ENCODE data around the gene FBXL19. TPM values are rescaled to one million over a fixed set of nuclear protein-coding genes. Genes with fewer than 3 reads are reported as not detected.
A peak's percentile ranks its signal among the peaks of the same experiment; 100 is the strongest.

The FBXL19 gene
- total RNA-seq, 1 donor from 2014 or later, result 21.4 TPM

DNA sequence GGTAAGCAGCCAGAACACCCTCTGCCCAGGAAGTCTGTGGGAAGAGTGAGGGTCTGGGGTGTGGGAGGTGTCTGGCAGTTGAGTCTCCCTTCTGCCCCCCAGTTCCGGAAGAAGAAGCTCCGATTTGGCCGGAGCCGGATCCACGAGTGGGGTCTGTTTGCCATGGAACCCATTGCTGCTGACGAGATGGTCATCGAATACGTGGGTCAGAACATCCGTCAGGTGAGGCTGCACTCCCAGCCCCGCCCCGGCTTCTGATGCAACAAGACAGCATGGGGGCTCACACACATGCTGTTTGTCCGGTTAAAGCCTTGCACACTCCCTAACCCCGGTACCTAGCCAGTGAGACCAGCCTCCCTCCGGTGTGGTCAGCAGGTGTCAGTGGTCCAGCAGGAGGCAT, 57.6 kb downstream of the FBXL19 start:
- Histone ChIP-seq H3K27me3 (no peaks in the 10 kb centered on the region), H3K9me3 (no peaks in the 10 kb centered on the region), H3K4me1 (peaks cover 10% of the 10 kb centered on the region), H3K4me3 (no peak overlapping the region), H3K27ac (no peak overlapping the region), H3K36me3 (peaks cover 0 to 60% of the 10 kb centered on the region in 2 donors)
- intact Hi-C loops (cut with DNase I), result loop anchor here (5.0 to 10.0 kb wide), 2 partner anchors 94 to 886 kb away; partner anchors contain the start of genes ZNF646 and ZNF668
- no peak for DNase-seq (ENCODE audit: extremely low spot score in 2 of 2)
- TF ChIP-seq POLR2AphosphoS5 (IDR thresholded peaks at IDR 0.05; ENCODE audit: insufficient read depth in 1 of 2, low read depth in 1 of 2) (no peak), POLR2A (IDR thresholded peaks at IDR 0.05) (no peak)
- TF ChIP-seq, protein P1, sequence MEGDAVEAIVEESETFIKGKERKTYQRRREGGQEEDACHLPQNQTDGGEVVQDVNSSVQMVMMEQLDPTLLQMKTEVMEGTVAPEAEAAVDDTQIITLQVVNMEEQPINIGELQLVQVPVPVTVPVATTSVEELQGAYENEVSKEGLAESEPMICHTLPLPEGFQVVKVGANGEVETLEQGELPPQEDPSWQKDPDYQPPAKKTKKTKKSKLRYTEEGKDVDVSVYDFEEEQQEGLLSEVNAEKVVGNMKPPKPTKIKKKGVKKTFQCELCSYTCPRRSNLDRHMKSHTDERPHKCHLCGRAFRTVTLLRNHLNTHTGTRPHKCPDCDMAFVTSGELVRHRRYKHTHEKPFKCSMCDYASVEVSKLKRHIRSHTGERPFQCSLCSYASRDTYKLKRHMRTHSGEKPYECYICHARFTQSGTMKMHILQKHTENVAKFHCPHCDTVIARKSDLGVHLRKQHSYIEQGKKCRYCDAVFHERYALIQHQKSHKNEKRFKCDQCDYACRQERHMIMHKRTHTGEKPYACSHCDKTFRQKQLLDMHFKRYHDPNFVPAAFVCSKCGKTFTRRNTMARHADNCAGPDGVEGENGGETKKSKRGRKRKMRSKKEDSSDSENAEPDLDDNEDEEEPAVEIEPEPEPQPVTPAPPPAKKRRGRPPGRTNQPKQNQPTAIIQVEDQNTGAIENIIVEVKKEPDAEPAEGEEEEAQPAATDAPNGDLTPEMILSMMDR (IDR thresholded peaks at IDR 0.05), result no peak

DNA sequence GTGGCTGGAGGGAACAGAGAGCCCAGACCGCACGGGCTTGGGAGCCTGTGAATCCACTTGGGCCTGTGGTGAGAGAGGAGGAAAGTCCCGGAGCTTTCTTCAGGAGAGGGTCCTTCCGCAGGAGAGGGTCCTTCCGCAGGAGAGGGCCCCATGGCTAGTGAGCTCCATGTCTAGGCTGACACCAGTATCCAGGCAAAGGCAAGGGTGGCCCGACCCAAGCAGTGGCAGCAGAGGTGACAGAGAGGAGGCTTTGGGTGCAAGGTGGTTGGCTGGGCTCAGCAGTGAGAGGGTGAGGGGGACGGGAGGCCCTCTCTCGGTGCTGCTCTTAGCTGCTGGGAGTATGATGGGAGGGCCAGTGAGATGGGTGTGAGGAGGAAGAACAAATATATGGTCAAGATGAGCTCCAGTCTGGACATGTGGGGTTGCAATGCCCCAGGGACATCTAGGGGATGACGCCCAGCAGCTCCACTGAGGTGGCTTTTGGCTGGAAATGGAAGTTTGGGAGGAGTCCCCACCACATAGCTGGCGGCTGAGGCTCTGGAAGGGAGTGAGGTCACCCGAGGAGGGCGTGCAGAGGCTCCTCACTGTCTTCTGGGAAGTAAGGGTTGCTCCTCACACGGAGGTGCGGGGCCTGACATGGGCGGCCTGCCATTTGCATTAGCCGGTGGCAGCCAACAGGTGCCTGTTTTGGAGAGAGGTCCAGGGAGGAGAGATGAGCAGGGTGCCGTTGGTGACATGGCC, 59.3 kb downstream of the FBXL19 start:
- no peaks in the 10 kb centered on the region for H3K9me3 ChIP-seq
- no peak overlapping the region for H3K27ac ChIP-seq
- H3K36me3 ChIP-seq, result peaks cover 0 to 46% of the 10 kb centered on the region in 2 donors
- no peaks in the 10 kb centered on the region for H3K27me3 ChIP-seq
- no peak for TF ChIP-seq POLR2AphosphoS5 (IDR thresholded peaks at IDR 0.05; ENCODE audit: insufficient read depth in 1 of 2, low read depth in 1 of 2)
- TF ChIP-seq POLR2A (IDR thresholded peaks at IDR 0.05), result no peak
- TF ChIP-seq, protein P1 (IDR thresholded peaks at IDR 0.05), result no peak
- no peak overlapping the region for H3K4me3 ChIP-seq
- peak in 1 of 2 donors; percentile 85 for DNase-seq (ENCODE audit: extremely low spot score in 2 of 2)
- peaks cover 13% of the 10 kb centered on the region for H3K4me1 ChIP-seq
- intact Hi-C loops (cut with DNase I), result loop anchor here (5.0 to 10.0 kb wide), 2 partner anchors 92 to 885 kb away; partner anchors contain the start of genes ZNF646 and ZNF668

DNA sequence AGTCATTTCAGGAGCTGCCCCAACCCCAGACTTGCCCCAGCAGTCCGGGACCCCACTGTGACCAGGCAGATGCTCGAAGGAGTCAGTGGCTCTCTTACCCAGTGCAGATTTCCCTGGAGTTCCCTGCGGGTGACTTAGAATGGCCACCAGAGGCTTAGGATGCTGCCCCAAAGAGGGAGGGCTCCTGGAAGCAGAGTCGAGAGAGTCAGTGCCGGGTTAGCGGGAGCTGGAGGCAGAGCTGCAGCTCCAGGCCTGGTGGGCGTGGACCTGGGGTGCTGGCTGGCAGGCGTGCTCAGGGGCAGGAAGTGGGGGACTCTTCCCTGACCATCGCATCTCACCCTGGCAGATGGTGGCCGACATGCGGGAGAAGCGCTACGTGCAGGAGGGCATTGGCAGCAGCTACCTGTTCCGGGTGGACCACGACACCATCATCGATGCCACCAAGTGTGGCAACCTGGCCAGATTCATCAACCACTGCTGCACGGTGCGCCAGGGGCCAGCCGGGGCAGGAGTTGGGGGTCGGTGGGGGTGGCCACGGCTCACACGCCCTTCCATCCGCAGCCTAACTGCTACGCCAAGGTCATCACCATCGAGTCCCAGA, 60.0 kb downstream of the FBXL19 start:
- Histone ChIP-seq H3K27ac (no peak overlapping the region), H3K27me3 (no peaks in the 10 kb centered on the region), H3K36me3 (peaks cover 0 to 42% of the 10 kb centered on the region in 2 donors), H3K4me1 (peaks cover 13% of the 10 kb centered on the region), H3K9me3 (no peaks in the 10 kb centered on the region), H3K4me3 (no peak overlapping the region)
- DNase-seq (ENCODE audit: extremely low spot score in 2 of 2), result peak in 1 of 2 donors; percentile 85
- intact Hi-C loops (cut with DNase I), result loop anchor here (5.0 to 10.0 kb wide), 2 partner anchors 91 to 884 kb away; partner anchors contain the start of genes ZNF646 and ZNF668
- TF ChIP-seq POLR2AphosphoS5 (IDR thresholded peaks at IDR 0.05; ENCODE audit: insufficient read depth in 1 of 2, low read depth in 1 of 2), result no peak
- no peak for TF ChIP-seq POLR2A (IDR thresholded peaks at IDR 0.05)
- TF ChIP-seq, protein P1 (IDR thresholded peaks at IDR 0.05), result no peak

DNA sequence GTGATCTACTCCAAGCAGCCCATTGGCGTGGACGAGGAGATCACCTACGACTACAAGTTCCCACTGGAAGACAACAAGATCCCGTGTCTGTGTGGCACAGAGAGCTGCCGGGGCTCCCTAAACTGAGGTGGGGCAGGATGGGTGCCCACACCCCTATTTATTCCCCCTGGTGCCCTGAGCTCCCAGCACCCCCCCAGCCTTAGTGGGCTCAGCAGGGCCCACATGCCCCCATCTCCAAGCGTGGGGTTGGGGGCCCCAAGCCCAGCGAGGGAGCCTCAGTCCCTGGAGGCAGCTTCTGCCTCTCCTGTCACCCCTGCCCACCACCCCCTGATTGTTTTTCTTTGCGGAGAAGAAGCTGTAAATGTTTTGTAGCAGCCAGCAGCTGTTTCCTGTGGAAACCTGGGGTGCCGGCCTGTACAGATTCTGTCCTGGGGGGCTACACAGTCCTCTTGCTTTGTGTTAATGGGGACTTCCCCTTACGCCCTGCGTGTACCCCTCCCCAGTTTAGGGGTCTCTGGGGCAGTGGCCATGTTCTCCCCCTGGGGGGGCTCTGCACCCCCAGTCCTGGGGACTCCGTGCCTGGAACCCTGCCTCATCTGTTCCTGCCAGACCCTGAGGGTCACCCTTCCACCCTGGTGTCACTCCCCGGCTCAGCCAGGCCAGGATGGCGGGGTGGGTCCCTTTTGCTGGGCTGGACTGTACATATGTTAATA, 60.7 kb downstream of the FBXL19 start:
- H3K27me3 ChIP-seq, result no peaks in the 10 kb centered on the region
- H3K4me1 ChIP-seq, result peaks cover 13% of the 10 kb centered on the region
- peak in 1 of 2 donors; percentile 85 for DNase-seq (ENCODE audit: extremely low spot score in 2 of 2)
- H3K36me3 ChIP-seq, result peaks cover 0 to 37% of the 10 kb centered on the region in 2 donors
- intact Hi-C loops (cut with DNase I), result loop anchor here (5.0 to 10.0 kb wide), 2 partner anchors 91 to 883 kb away; partner anchors contain the start of genes ZNF646 and ZNF668
- TF ChIP-seq POLR2AphosphoS5 (IDR thresholded peaks at IDR 0.05; ENCODE audit: insufficient read depth in 1 of 2, low read depth in 1 of 2) (no peak), POLR2A (IDR thresholded peaks at IDR 0.05) (no peak)
- TF ChIP-seq, protein P1 (IDR thresholded peaks at IDR 0.05), result no peak
- no peaks in the 10 kb centered on the region for H3K9me3 ChIP-seq
- no peak overlapping the region for H3K4me3 ChIP-seq
- no peak overlapping the region for H3K27ac ChIP-seq

Data from vagina (tissue), 2 donors.